ENCODE results near the gene EZR. TPM values are rescaled to one million over a fixed set of nuclear protein-coding genes. Genes with fewer than 3 reads are reported as not detected.

EZR gene
- polyA plus RNA-seq, 1 donor from 2014 or later, result 588 TPM

DNA sequence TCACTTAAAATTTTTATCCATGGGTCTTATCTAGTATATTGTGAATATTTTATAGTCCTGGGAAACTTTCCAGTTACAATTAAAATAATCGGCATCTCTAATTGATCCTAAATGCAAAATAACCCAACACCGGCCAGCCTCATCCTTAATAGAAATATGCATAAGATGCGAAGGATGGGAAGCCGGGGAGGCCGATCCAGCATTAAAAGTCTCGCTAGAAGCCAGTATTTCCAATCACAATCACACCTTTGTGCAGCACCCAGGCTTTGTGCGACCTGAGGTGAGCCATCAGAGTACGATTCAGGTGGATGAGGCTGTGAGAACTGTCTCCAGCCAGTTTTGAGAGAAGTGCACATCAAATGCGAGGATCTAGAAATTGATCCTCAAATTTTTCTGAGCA, 65.4 kb downstream of the EZR start:
- no peak overlapping the region for H3K4me3 Mint-ChIP-seq
- H3K36me3 Mint-ChIP-seq, result peaks cover under 1% of the 10 kb centered on the region
- H3K27ac Mint-ChIP-seq, result no peak overlapping the region
- H3K9me3 Mint-ChIP-seq, result no peaks in the 10 kb centered on the region
- H3K4me1 Mint-ChIP-seq, result peaks cover 4 to 8% (median 5%) of the 10 kb centered on the region in 3 donors
- no peaks in the 10 kb centered on the region for H3K27me3 Mint-ChIP-seq

DNA sequence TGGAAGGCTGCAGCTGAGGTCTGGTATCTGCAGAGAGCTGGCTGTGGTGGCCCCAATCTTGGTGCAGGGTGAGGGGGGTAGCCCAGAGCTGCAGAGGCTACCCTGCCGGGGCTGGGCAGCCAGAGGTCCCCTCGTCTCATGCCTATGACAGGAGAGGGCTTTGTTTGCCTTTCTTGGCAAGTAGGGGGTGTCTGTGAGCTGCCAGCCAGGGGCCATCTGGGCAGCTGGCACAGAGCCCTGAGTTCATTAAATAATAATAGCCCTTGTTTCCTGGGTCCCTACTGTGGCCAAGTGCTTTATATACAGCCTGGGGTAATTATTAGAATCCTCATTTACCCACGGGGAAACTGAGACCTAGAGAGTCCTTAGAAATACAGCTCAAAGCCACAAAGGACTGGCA, 66.6 kb downstream of the EZR start:
- H3K4me3 Mint-ChIP-seq, result peak overlapping the region in 1 of 4 donors; percentile 37
- H3K4me1 Mint-ChIP-seq, result peaks cover 4 to 7% (median 5%) of the 10 kb centered on the region in 3 donors
- H3K9me3 Mint-ChIP-seq, result no peaks in the 10 kb centered on the region
- no peaks in the 10 kb centered on the region for H3K27me3 Mint-ChIP-seq
- no peak overlapping the region for H3K27ac Mint-ChIP-seq
- H3K36me3 Mint-ChIP-seq, result no peaks in the 10 kb centered on the region

DNA sequence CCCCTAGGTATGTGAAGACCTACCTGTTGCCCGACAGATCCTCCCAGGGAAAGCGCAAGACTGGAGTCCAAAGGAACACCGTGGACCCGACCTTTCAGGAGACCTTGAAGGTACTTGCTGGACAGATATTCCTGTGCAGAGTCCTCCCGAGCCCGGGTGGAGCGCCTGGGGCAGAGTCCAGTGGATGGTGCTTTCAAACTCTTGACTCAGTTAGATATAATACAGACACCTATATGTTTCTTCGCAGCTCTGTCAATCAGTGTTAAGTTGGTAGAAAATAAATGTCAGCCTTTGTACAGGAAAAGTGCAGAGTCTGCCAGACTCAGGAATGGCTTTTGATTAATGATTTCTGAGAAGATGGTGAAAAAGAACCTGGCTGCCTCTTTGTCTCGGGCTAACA, 67.2 kb downstream of the EZR start:
- H3K27ac Mint-ChIP-seq, result no peak overlapping the region
- H3K4me1 Mint-ChIP-seq, result peaks cover 4 to 5% (median 5%) of the 10 kb centered on the region in 3 donors
- H3K36me3 Mint-ChIP-seq, result no peaks in the 10 kb centered on the region
- no peak overlapping the region for H3K4me3 Mint-ChIP-seq
- H3K9me3 Mint-ChIP-seq, result no peaks in the 10 kb centered on the region
- no peaks in the 10 kb centered on the region for H3K27me3 Mint-ChIP-seq

DNA sequence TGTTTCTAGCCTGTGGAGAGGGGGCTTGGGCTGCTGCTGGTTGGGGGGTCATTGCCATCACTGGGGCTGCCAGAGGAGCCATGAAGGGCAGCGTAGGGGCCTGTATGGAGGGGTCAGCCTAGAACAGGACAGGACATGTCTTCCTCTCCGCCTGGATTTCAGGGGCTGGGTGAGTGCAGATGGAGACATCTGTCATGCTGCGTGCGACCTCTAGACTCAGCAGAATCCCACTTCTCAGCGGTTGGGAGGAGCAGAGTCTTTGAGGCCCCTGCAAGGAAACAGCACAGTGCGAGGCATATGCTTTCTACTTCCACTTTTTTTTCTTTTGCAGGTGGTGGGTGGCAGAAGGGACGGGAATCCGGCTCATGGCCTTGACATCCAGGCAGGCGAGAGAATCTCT, 67.9 kb downstream of the EZR start:
- no peaks in the 10 kb centered on the region for H3K9me3 Mint-ChIP-seq
- no peaks in the 10 kb centered on the region for H3K27me3 Mint-ChIP-seq
- peaks cover 4 to 5% (median 5%) of the 10 kb centered on the region in 3 donors for H3K4me1 Mint-ChIP-seq
- H3K36me3 Mint-ChIP-seq, result no peaks in the 10 kb centered on the region
- no peak overlapping the region for H3K4me3 Mint-ChIP-seq
- H3K27ac Mint-ChIP-seq, result no peak overlapping the region

DNA sequence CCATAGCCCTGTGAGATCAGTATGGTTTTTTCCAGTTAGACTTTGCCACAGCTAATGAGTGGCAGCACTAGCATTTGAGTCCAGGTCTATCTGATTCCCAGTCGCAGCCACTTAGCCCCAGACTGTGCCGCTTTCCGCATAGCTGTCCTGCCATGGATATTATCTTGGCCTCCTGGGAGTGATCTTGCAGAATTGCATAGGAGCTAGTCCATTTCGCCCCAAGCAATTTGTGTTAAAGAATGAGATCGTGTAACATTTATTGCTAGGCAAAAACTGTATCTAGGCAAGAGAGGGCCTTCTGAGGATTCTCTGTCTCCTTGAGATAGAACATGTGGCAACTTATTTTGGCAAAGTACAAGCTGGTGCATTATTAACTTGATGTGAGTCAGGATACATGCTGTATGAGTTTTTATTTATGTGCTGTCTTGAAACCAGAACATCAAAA, 74.2 kb downstream of the EZR start:
- peaks cover 0 to 2% (median 0%) of the 10 kb centered on the region in 3 donors for H3K4me1 Mint-ChIP-seq
- H3K36me3 Mint-ChIP-seq, result peaks cover 5% of the 10 kb centered on the region
- no peaks in the 10 kb centered on the region for H3K9me3 Mint-ChIP-seq
- H3K27ac Mint-ChIP-seq, result peak overlapping the region in 1 of 3 donors; percentile 81
- no peak overlapping the region for H3K4me3 Mint-ChIP-seq
- H3K27me3 Mint-ChIP-seq, result no peaks in the 10 kb centered on the region

DNA sequence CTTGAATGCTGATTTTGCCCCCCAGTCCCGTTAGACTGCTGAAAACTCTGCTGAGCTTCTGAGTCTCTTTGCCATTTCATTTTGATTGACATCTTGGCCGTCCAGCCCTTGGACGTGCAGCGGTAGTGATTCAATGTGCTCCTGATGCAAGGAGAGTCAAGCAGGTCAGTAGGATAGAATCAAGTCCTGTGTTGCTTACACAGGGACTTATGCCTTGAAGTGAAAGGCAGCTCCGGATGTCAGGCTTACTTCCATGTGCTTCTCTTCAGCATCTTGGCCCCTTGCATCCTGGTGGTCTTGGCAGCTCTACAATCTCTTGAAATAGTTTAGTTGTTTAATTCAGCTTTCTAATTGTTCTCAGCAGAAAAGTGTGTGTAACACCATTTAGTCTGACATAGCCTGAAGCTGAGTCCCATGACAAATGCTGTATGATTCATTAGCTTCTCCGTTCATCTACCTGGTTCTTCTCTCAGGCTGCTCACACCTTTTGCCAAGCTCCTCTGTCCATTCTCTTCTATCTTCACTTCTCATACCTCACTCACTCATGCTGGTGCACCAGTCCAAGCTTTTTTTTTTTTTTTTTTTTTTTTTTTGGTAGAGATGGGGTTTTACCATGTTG, 76.0 kb downstream of the EZR start:
- H3K27ac Mint-ChIP-seq, result no peak overlapping the region
- peaks cover 5% of the 10 kb centered on the region for H3K36me3 Mint-ChIP-seq
- H3K9me3 Mint-ChIP-seq, result peaks cover 0 to 11% (median 0%) of the 10 kb centered on the region in 3 donors
- H3K4me1 Mint-ChIP-seq, result peaks cover 0 to 2% (median 0%) of the 10 kb centered on the region in 3 donors
- H3K4me3 Mint-ChIP-seq, result no peak overlapping the region
- no peaks in the 10 kb centered on the region for H3K27me3 Mint-ChIP-seq

DNA sequence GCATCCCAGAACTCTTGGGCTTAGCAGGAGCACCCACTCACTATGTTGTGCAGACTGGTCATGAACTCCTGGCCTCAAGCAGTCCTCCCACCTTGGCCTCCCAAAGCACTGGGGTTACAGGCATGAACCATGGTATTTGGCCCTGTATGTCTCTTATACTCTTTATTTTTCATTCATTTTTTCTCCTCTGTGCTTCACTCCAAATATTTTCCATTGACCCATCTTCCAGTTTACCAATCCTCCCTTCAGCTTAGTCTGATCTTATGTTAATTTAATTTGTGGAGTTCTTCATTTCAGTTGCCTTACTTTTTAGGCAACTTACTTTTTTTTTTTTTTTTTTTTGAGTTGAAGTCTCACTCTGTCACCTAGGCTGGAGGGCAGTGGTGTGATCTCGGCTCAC, 79.5 kb downstream of the EZR start:
- Mint-ChIP-seq H3K27ac (no peak overlapping the region), H3K36me3 (peaks cover 5% of the 10 kb centered on the region), H3K4me3 (peak overlapping the region in 1 of 4 donors; percentile 30), H3K4me1 (peaks cover 0 to 2% (median 0%) of the 10 kb centered on the region in 3 donors), H3K9me3 (peaks cover 0 to 11% (median 0%) of the 10 kb centered on the region in 3 donors), H3K27me3 (no peaks in the 10 kb centered on the region)

DNA sequence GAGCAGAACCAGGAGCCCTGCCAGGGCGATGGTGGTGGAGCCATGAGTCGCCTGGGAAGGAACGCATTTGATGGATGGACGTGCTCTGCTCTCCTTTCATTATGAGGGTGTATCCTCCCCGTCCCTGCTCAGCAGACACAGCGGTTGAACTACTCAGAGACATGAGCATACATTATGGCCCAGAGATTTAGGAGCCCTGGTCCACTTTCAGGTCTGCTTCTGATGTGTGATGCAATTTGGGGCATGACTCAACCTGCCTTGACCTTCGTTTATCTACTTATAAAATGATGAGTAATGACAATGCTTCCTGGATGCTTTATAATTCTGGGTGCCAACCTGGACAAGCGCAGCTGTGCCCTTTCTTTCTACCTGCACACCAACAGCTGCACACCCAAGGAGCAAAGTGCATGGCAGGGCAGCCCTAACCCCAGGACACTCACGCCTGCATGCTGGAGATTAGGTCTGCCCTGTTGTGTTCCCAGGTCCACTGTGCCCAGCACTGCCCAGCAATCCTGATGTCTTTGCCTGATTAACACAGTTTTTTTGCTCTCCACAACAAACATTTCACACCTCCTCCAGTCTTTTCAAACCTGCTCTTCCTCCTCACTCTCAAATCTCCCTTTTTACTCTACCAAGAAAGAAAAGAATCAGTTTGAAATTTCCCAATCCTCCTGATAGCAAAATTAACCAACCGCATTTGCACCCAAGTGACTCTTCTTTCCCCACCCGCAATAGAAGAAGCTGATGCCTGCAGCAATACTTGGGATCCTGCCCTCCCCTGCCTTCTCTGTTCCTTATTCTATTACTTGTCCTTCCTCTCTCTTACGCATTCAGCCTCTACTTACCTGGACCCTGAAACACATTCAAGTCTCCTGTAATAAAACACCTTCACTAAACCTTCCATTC, 81.2 kb downstream of the EZR start:
- Mint-ChIP-seq H3K27ac (no peak overlapping the region), H3K36me3 (peaks cover 3% of the 10 kb centered on the region), H3K9me3 (peaks cover 0 to 11% (median 0%) of the 10 kb centered on the region in 3 donors), H3K4me1 (peaks cover 0 to 2% (median 0%) of the 10 kb centered on the region in 3 donors), H3K27me3 (no peaks in the 10 kb centered on the region), H3K4me3 (no peak overlapping the region)

DNA sequence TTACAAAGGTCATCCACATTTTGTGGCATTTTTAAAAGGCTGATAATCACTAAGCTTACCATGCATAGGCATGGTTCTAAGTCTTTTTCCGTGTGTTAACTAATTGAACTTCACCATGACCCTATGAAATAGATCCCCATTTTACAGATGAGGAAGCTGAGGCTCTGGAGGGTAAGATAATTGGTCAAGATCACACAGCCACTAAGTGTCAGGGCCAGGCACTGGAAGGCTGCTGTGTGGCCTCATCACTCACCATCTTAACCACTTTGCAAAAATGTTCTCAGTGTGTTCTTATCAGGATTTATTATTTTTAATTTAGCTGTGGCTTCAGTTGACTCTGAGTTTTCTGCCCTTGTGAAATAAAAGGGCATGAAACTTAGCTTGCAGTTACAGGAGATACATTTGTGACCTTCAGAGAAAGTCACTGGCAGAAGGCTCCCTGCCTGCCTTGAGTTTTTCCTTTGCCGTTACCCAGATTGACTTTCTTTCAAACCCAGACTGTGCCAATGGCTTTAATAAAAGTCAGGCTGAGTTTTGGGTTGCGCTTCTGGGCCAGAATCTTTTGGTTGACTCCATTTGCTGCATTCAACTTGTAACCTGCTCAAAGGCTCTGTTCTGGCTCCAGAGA, 82.0 kb downstream of the EZR start:
- Mint-ChIP-seq H3K36me3 (peaks cover 3% of the 10 kb centered on the region), H3K4me3 (no peak overlapping the region), H3K9me3 (peaks cover 0 to 11% (median 0%) of the 10 kb centered on the region in 3 donors), H3K27me3 (no peaks in the 10 kb centered on the region), H3K27ac (no peak overlapping the region), H3K4me1 (peaks cover 0 to 2% (median 0%) of the 10 kb centered on the region in 3 donors)

DNA sequence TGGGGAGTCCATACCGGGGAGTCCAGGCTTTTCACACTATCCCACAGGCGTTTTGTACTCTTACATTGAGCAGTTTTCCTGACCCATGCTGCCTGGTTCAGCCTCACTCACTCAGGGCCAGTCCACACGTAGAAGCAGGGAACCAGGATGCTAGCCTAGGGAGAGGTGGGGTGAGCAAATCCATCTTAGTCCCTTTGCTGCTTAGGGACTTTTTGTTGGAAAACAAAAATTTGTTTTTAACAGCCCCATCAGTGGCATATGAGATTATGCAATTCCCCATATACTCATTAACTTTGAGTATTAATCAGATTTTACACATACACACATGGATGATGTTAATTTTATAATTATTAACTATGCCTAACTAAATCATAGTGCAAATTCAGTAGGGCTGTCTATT, 84.2 kb downstream of the EZR start:
- H3K27ac Mint-ChIP-seq, result no peak overlapping the region
- H3K9me3 Mint-ChIP-seq, result peaks cover 0 to 11% (median 3%) of the 10 kb centered on the region in 3 donors
- H3K4me1 Mint-ChIP-seq, result no peaks in the 10 kb centered on the region
- H3K27me3 Mint-ChIP-seq, result no peaks in the 10 kb centered on the region
- H3K4me3 Mint-ChIP-seq, result no peak overlapping the region
- no peaks in the 10 kb centered on the region for H3K36me3 Mint-ChIP-seq

DNA sequence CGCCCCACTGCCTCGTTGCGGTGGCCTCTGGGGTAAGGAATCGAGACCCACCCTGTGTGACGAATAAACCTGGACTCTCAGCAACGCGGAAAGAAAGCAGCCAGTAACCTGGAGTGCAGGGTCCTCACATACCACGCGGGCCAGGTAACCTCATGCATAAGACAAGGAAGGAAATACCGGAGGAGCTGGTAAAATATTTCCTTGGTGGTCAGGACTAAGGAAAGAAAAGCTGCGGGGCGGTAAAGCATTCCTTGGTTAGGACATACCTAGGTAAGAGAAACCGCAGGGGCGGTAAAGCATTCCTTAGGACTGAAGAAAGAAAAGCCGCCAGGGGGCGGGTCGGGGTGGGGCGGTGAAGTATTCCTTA, 88.6 kb downstream of the EZR start:
- peaks cover 0 to 3% (median 0%) of the 10 kb centered on the region in 3 donors for H3K9me3 Mint-ChIP-seq
- H3K4me1 Mint-ChIP-seq, result peaks cover 0 to 4% (median 0%) of the 10 kb centered on the region in 3 donors
- no peaks in the 10 kb centered on the region for H3K27me3 Mint-ChIP-seq
- H3K4me3 Mint-ChIP-seq, result no peak overlapping the region
- H3K27ac Mint-ChIP-seq, result no peak overlapping the region
- H3K36me3 Mint-ChIP-seq, result no peaks in the 10 kb centered on the region

DNA sequence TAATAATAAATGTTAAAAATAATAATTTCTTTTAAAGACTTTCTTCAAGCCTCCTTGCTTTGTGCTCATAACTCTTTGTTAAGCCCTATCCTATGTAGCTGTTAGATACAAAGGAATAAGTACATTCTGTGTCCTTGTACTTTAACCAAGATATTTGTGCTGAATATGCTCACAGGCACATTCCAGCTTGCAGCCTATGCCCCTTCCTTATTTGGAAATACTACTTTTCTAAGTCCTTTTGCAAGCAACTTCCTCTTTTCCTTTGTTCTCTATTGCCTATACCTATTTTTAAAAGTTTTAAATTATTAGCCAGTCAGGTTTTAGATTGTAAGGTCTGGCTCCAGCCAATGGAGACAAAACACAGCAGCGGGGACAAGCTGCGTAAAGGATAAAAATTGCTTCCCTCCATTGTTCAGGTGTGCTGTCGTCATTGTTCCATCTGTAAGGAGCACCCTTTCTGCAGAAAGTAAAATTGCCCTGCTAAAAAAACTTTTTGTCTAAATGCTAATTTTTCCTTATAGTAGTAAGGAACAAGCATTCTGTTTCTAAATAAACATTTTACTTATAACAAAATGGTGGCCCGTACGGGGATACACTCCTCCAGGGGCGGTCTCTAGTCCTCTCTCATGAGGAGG, 89.1 kb downstream of the EZR start:
- H3K4me1 Mint-ChIP-seq, result peaks cover 0 to 4% (median 0%) of the 10 kb centered on the region in 3 donors
- no peaks in the 10 kb centered on the region for H3K36me3 Mint-ChIP-seq
- H3K9me3 Mint-ChIP-seq, result peaks cover 0 to 3% (median 0%) of the 10 kb centered on the region in 3 donors
- H3K27ac Mint-ChIP-seq, result no peak overlapping the region
- no peak overlapping the region for H3K4me3 Mint-ChIP-seq
- H3K27me3 Mint-ChIP-seq, result no peaks in the 10 kb centered on the region

DNA sequence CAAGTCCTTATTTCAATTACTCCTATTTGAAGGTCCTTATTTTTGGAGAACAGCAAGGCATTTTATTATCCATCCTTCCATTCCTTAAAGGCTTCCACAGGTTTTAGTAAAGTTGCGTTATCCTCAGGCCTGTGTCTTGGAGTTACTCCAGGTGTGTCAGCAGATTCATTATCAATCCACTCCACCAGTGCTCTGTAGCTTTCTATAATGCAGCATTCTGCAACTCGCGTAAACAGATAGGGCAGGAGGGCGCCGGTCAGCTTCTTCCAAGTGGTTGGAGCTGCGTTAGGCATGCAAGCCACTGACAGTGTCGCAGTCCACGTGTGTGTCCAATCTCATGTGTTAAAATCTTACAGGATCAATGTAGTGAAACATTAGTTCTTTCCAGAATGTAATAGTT, 93.5 kb downstream of the EZR start:
- no peaks in the 10 kb centered on the region for H3K9me3 Mint-ChIP-seq
- no peaks in the 10 kb centered on the region for H3K27me3 Mint-ChIP-seq
- H3K4me1 Mint-ChIP-seq, result peaks cover 3 to 15% (median 12%) of the 10 kb centered on the region in 3 donors
- H3K4me3 Mint-ChIP-seq, result no peak overlapping the region
- H3K27ac Mint-ChIP-seq, result peak overlapping the region in 1 of 3 donors; percentile 43
- peaks cover 4% of the 10 kb centered on the region for H3K36me3 Mint-ChIP-seq

DNA sequence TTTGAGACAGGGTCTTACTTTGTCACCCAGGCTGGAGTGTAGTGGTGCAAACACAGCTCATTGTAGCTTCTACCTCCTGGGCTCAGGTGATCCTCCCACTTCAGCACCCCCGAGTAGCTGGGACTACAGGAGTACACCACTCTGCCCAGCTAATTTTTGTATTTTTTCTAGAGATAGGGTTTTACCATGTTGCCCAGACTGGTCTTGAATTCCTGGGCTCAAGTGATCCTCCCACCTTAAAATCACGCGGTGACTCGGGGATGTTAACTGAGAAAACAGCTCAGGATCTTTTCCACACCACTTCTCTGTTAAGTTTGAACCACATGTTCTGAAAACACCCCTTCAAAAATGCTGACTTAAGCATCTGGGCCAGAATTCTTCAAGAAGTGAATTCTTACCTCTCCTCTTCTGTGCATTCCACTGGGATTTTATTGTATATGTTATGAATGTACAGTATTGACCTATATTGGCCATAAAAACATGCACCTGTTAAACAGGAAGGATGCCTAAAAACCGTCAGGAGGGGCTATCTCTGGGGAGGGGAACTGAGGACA, 96.9 kb downstream of the EZR start:
- Mint-ChIP-seq H3K4me1 (peaks cover 33 to 46% (median 41%) of the 10 kb centered on the region in 3 donors), H3K27ac (peak overlapping the region in 1 of 3 donors; percentile 64), H3K27me3 (no peaks in the 10 kb centered on the region), H3K9me3 (no peaks in the 10 kb centered on the region), H3K36me3 (peaks cover 4% of the 10 kb centered on the region), H3K4me3 (no peak overlapping the region)

All from IgD-negative memory B cell (primary cell).